H9 (cell line): Measurements from ENCODE around the gene MRPL14. TPM values are rescaled to one million over a fixed set of nuclear protein-coding genes. Genes with fewer than 3 reads are reported as not detected.

Source experiments
- DNase-seq: peaks from one replicate; pipeline ENCODE4 v3.0.0-alpha.2; 2017
- H2AFZ ChIP-seq: one replicate; pipeline ENCODE4 v1.6.1; 2013; ENCODE audit warnings: mild to moderate bottlenecking, low read length, control low read depth, moderate library complexity
- H2AK5ac ChIP-seq: 2 replicates; pipeline ENCODE4 v1.6.1; 2013; ENCODE audit warnings: low read length, control low read depth, mixed read lengths; ENCODE audit not compliant: insufficient read length
- H2BK120ac ChIP-seq: one replicate; pipeline ENCODE4 v1.6.1; 2013; ENCODE audit warnings: low read depth, mild to moderate bottlenecking, low read length, control low read depth, inconsistent platforms; ENCODE audit not compliant: poor library complexity, severe bottlenecking
- H2BK12ac ChIP-seq: 2 replicates; pipeline ENCODE4 v1.6.1; 2013; ENCODE audit warnings: low read length, control low read depth, mixed read lengths, low read depth; ENCODE audit not compliant: insufficient read length
- H2BK15ac ChIP-seq: 2 replicates; pipeline ENCODE4 v1.6.1; 2013; ENCODE audit warnings: low read depth, low read length, control low read depth
- H2BK20ac ChIP-seq: one replicate; pipeline ENCODE4 v1.6.1; 2013; ENCODE audit warnings: low read depth, mild to moderate bottlenecking, low read length, control low read depth, inconsistent platforms; ENCODE audit not compliant: poor library complexity, severe bottlenecking
- H2BK5ac ChIP-seq: 2 replicates; pipeline ENCODE4 v1.6.1; 2013; ENCODE audit warnings: low read length, control low read depth, mixed read lengths; ENCODE audit not compliant: insufficient read length
- H3K14ac ChIP-seq: 2 replicates; pipeline ENCODE4 v1.6.1; 2013; ENCODE audit warnings: low read length, control low read depth; ENCODE audit not compliant: insufficient read depth
- H3K18ac ChIP-seq: 2 replicates; pipeline ENCODE4 v1.6.1; 2013; ENCODE audit warnings: low read depth, mild to moderate bottlenecking, mixed read lengths, low read length, control low read depth; ENCODE audit not compliant: insufficient read length
- H3K23ac ChIP-seq: 2 replicates; pipeline ENCODE4 v1.6.1; 2013; ENCODE audit warnings: low read length, control low read depth, mixed read lengths, low read depth; ENCODE audit not compliant: insufficient read length
- H3K23me2 ChIP-seq: 2 replicates; pipeline ENCODE4 v1.6.1; 2013; ENCODE audit warnings: low read depth, mild to moderate bottlenecking, mixed read lengths, low read length, control low read depth; ENCODE audit not compliant: insufficient read length, poor library complexity, severe bottlenecking
- H3K27ac ChIP-seq: 2 replicates; pipeline ENCODE4 v1.5.1; 2013; ENCODE audit warnings: low read length, control low read depth, mixed read lengths, low read depth; ENCODE audit not compliant: insufficient read length
- H3K27me3 ChIP-seq: 2 replicates; pipeline ENCODE4 v1.6.1; 2013; ENCODE audit warnings: low read length, control low read depth, inconsistent platforms; ENCODE audit not compliant: insufficient read depth
- H3K4ac ChIP-seq: 2 replicates; pipeline ENCODE4 v1.6.1; 2013; ENCODE audit warnings: low read depth, mild to moderate bottlenecking, control low read depth, inconsistent platforms, low read length, moderate library complexity
- H3K4me1 ChIP-seq: 2 replicates; pipeline ENCODE4 v1.6.1; 2013; ENCODE audit warnings: low read length, control low read depth, inconsistent platforms; ENCODE audit not compliant: insufficient read depth
- H3K4me2 ChIP-seq: 2 replicates; pipeline ENCODE4 v1.6.1; 2013; ENCODE audit warnings: low read length, control low read depth, mixed read lengths; ENCODE audit not compliant: insufficient read length, insufficient read depth
- H3K56ac ChIP-seq: 2 replicates; pipeline ENCODE4 v1.6.1; 2013; ENCODE audit warnings: low read depth, mild to moderate bottlenecking, mixed read lengths, low read length, control low read depth; ENCODE audit not compliant: insufficient read length
- H3K79me1 ChIP-seq: 2 replicates; pipeline ENCODE4 v1.6.1; 2013; ENCODE audit warnings: low read depth, mild to moderate bottlenecking, moderate library complexity, low read length, control low read depth, inconsistent platforms; ENCODE audit not compliant: insufficient read depth, poor library complexity, severe bottlenecking
- H3K79me2 ChIP-seq: 2 replicates; pipeline ENCODE4 v1.6.1; 2013; ENCODE audit warnings: low read length, control low read depth, inconsistent platforms; ENCODE audit not compliant: insufficient read depth
- H3K9ac ChIP-seq: 2 replicates; pipeline ENCODE4 v1.6.1; 2013; ENCODE audit warnings: low read length, control low read depth, mixed read lengths; ENCODE audit not compliant: insufficient read length; ENCODE audit errors: extremely low read depth
- H3K9me3 ChIP-seq: one replicate; pipeline ENCODE4 v1.6.1; 2013; ENCODE audit warnings: low read depth, low read length, inconsistent platforms; ENCODE audit not compliant: control insufficient read depth
- H3T11ph ChIP-seq: one replicate; pipeline ENCODE4 v1.6.1; 2013; ENCODE audit warnings: mild to moderate bottlenecking, low read length, control low read depth, inconsistent platforms
- H4K20me1 ChIP-seq: one replicate; pipeline ENCODE4 v1.6.1; 2013; ENCODE audit not compliant: control insufficient read depth, insufficient read length, insufficient read depth
- H4K5ac ChIP-seq: 2 replicates; pipeline ENCODE4 v1.6.1; 2013; ENCODE audit warnings: low read depth, mild to moderate bottlenecking, mixed read lengths, low read length, control low read depth; ENCODE audit not compliant: insufficient read length
- H4K8ac ChIP-seq: replicated peaks from 2 replicates; pipeline ENCODE4 v1.6.1; 2013; ENCODE audit warnings: low read length, control low read depth, mixed read lengths, low read depth; ENCODE audit not compliant: insufficient read length
- H4K91ac ChIP-seq: 2 replicates; pipeline ENCODE4 v1.6.1; 2013; ENCODE audit warnings: low read depth, mild to moderate bottlenecking, moderate library complexity, mixed read lengths, low read length, control low read depth; ENCODE audit not compliant: insufficient read length
- H3K27ac Mint-ChIP-seq, 3 experiments: 2 replicates in 2 of 3; 3 replicates in 1 of 3; pipeline ENCODE4 v1.8.0; 2020 to 2021; ENCODE audit warnings: mixed read lengths in 3 of 3, mild to moderate bottlenecking in 1 of 3, moderate library complexity in 1 of 3
- H3K27me3 Mint-ChIP-seq: 2 replicates; pipeline ENCODE4 v1.8.0; 2021; ENCODE audit warnings: low read depth, mild to moderate bottlenecking, moderate library complexity, mixed read lengths
- H3K36me3 Mint-ChIP-seq, 3 experiments: 2 replicates in 2 of 3; 3 replicates in 1 of 3; pipeline ENCODE4 v1.8.0; 2020 to 2021; ENCODE audit warnings: low read depth in 3 of 3, mixed read lengths in 3 of 3; ENCODE audit not compliant: insufficient read depth in 1 of 3
- H3K4me1 Mint-ChIP-seq, 2 experiments: 2 replicates each; pipeline ENCODE4 v1.8.0; 2020; ENCODE audit warnings: mixed read lengths in 2 of 2
- H3K4me3 Mint-ChIP-seq, 2 experiments: 2 replicates in 1 of 2; 3 replicates in 1 of 2; pipeline ENCODE4 v1.8.0; 2020 to 2021; ENCODE audit warnings: mild to moderate bottlenecking in 2 of 2, mixed read lengths in 2 of 2, moderate library complexity in 1 of 2
- H3K9me3 Mint-ChIP-seq, 2 experiments: 2 replicates in 1 of 2; 3 replicates in 1 of 2; pipeline ENCODE4 v1.8.0; 2020; ENCODE audit warnings: mild to moderate bottlenecking in 2 of 2, mixed read lengths in 2 of 2, moderate library complexity in 1 of 2
- CTCF ChIP-seq: fragments of 200-600 bp; sonication (generic); conservative IDR thresholded peaks from 3 replicates; pipeline ENCODE4 v1.8.0; 2021; ENCODE audit warnings: antibody characterized with exemption, mild to moderate bottlenecking
- WGBS: extraction: QIAGEN DNeasy Blood & Tissue Kit; methylation state at CpG from one replicate; pipeline ENCODE4 v1.1.7; 2013; ENCODE audit warnings: missing lambda C conversion rate, low lambda C conversion rate, mixed read lengths; ENCODE audit not compliant: insufficient read length; ENCODE audit errors: extremely low coverage; 5-methylcytosine and 5-hydroxymethylcytosine counted together
- total RNA-seq: library from RNA; stranded (reverse); gene quantifications from 2 replicates; pipeline ENCODE4 v1.2.1, GENCODE V29; 2021

MRPL14 gene
- total RNA-seq, 1 experiment from 2014 or later: 80.1 TPM

- H3K27ac Mint-ChIP-seq: peak overlapping the region in 1 of 3 experiments; percentile 57; a peak in 1 of 7 replicates
- H3K79me1 ChIP-seq: no peaks in the 10 kb centered on the region
- H3K4me3 Mint-ChIP-seq: no peak overlapping the region
- no peak overlapping the region for H2BK20ac ChIP-seq
- H3K9ac ChIP-seq: no peak overlapping the region
- H3K23me2 ChIP-seq: no peaks in the 10 kb centered on the region
- H3K18ac ChIP-seq: no peak overlapping the region
- no peak overlapping the region for H2AFZ ChIP-seq
- H3K56ac ChIP-seq: no peak overlapping the region
- peaks cover 2% of the 10 kb centered on the region; the same call in 1 of the 2 replicates for H3K4me1 ChIP-seq
- no peak overlapping the region for H2BK120ac ChIP-seq
- no peak overlapping the region for H3K27ac ChIP-seq
- no peak overlapping the region for H3K14ac ChIP-seq
- peaks cover 0 to 4% of the 10 kb centered on the region in 2 experiments; a peak in 1 of 5 replicates for H3K9me3 Mint-ChIP-seq
- H2BK15ac ChIP-seq: no peak overlapping the region
- peaks cover 18 to 25% of the 10 kb centered on the region in 2 experiments for H3K4me1 Mint-ChIP-seq
- H3K36me3 Mint-ChIP-seq: peaks cover 0 to 7% (median 3%) of the 10 kb centered on the region in 3 experiments; a peak in 3 of 7 replicates
- H4K5ac ChIP-seq: no peak overlapping the region
- no peaks in the 10 kb centered on the region for H3K9me3 ChIP-seq
- H4K20me1 ChIP-seq: no peaks in the 10 kb centered on the region
- no peaks in the 10 kb centered on the region for H3K27me3 ChIP-seq
- no peak for DNase-seq
- no peak overlapping the region for H2BK12ac ChIP-seq
- H3K4ac ChIP-seq: no peak overlapping the region
- WGBS: no CpG with 5 or more reads among the region's 3 CpGs
- H2BK5ac ChIP-seq: no peak overlapping the region
- no peak overlapping the region for H3T11ph ChIP-seq
- H3K4me2 ChIP-seq: no peak overlapping the region
- no peak overlapping the region for H3K23ac ChIP-seq
- no peak overlapping the region for H4K8ac ChIP-seq
- H2AK5ac ChIP-seq: no peak overlapping the region
- no peaks in the 10 kb centered on the region for H3K79me2 ChIP-seq
- TF ChIP-seq CTCF: no peak
- no peak overlapping the region for H4K91ac ChIP-seq
- peaks cover 10% of the 10 kb centered on the region for H3K27me3 Mint-ChIP-seq
Measured at GRCh38 chr6:44063561-44064059, 63.6 kb downstream of the MRPL14 start.

Other genes with a start within 250 kb of the MRPL14 start
- gene TMEM63B, start 102 bp upstream of the MRPL14 start, total RNA-seq: 56.3 and 56.8 TPM in 2 replicates
- gene CAPN11, start 31.4 kb upstream of the MRPL14 start, total RNA-seq: 0.28 and 0.29 TPM in 2 replicates
- 1.1 and 1.8 TPM in 2 replicates for gene MYMX, start 89.5 kb upstream of the MRPL14 start, total RNA-seq
- 118 and 124 TPM in 2 replicates for gene SLC29A1, start 96.1 kb upstream of the MRPL14 start, total RNA-seq
- gene HSP90AB1, start 119.6 kb upstream of the MRPL14 start, total RNA-seq: 1,986 and 2,056 TPM in 2 replicates
- 34.5 and 36.1 TPM in 2 replicates for gene SLC35B2, start 130.1 kb upstream of the MRPL14 start, total RNA-seq
- 9.7 and 12.1 TPM in 2 replicates for gene NFKBIE, start 138.1 kb upstream of the MRPL14 start, total RNA-seq
- gene TMEM151B, start 143.0 kb upstream of the MRPL14 start, total RNA-seq: 2.4 and 2.7 TPM in 2 replicates
- 21.7 and 22.1 TPM in 2 replicates for gene AARS2, start 185.9 kb upstream of the MRPL14 start, total RNA-seq
- not detected in 2 replicates for gene SPATS1, start 215.2 kb upstream of the MRPL14 start, total RNA-seq